Liver (tissue), 3 donors: Measurements from ENCODE around the gene SDC1.

Source experiments
- EGR1 ChIP-seq, 2 donors: IDR thresholded peaks; 2 replicates each; pipeline ENCODE4 v1.6.1; 2016 to 2018; ENCODE audit warnings: antibody characterized with exemption in 2 of 2, low read depth in 2 of 2
- GABPA ChIP-seq, 2 donors: IDR thresholded peaks in 1 of 2; conservative IDR thresholded peaks in 1 of 2; 2 replicates each; pipeline ENCODE4 v1.6.1; 2016; ENCODE audit warnings: antibody characterized with exemption in 2 of 2, mild to moderate bottlenecking in 1 of 2, moderate library complexity in 1 of 2
- JUND ChIP-seq, 2 donors: IDR thresholded peaks; 2 replicates each; pipeline ENCODE4 v1.6.1; 2016; ENCODE audit warnings: antibody characterized with exemption in 2 of 2
- RAD21 ChIP-seq, 2 donors: IDR thresholded peaks; 2 replicates each; pipeline ENCODE4 v1.6.1; 2016; ENCODE audit warnings: antibody characterized with exemption in 2 of 2, mild to moderate bottlenecking in 2 of 2
- TAF1 ChIP-seq: conservative IDR thresholded peaks from 2 replicates; pipeline ENCODE4 v1.6.1; 2016; ENCODE audit warnings: antibody characterized with exemption, mild to moderate bottlenecking
- YY1 ChIP-seq: IDR thresholded peaks from 2 replicates; pipeline ENCODE4 v1.6.1; 2016; ENCODE audit warnings: antibody characterized with exemption, mild to moderate bottlenecking
- TF ChIP-seq, protein P1 (sequence below): fragments of 150-350 bp; IDR thresholded peaks from 2 replicates; pipeline ENCODE4 v1.5.1; 2017; ENCODE audit warnings: improper control_type of control experiment, low read depth, low read length; ENCODE audit not compliant: missing input control
- TF ChIP-seq, protein P2 (sequence below): IDR thresholded peaks from 2 replicates; pipeline ENCODE4 v1.6.1; 2016; ENCODE audit warnings: antibody characterized with exemption
- TF ChIP-seq, protein P3 (sequence below): IDR thresholded peaks from 2 replicates; pipeline ENCODE4 v1.6.1; 2016; ENCODE audit warnings: antibody characterized with exemption, mild to moderate bottlenecking
- donor health status: healthy.
- donor health status: healthy.

DNA sequence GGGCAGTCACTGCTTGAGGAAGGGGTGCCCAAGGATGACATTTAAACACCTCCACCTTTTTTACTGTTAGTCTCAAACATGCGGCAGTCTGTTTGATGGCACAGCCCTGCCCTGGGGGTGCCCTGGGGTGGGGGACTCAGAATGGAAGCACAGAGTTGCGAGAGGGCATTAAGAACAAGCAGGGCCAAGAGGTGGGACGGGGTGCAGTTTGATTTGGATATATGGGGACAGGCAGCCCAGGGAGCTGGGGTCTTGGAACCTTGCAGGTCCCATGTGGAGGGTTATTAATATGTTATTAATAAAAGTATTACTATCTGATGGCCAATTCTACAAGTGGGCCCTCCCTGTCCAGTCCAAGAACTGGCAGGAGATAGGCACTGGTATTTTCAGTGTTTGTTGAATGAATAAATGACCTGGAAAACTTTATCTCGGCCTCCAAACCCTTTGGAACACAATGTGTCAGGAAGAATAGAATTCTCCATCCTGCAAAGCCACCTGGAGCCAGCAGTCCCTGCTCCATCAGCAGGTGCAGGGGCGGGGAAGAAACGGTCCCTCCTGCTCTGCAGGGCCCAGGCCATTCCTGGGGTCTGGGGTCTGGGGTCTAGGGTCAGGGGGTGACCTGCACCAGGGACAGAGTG lies 25.2 kb downstream of the SDC1 start:
- TF ChIP-seq, protein P1, sequence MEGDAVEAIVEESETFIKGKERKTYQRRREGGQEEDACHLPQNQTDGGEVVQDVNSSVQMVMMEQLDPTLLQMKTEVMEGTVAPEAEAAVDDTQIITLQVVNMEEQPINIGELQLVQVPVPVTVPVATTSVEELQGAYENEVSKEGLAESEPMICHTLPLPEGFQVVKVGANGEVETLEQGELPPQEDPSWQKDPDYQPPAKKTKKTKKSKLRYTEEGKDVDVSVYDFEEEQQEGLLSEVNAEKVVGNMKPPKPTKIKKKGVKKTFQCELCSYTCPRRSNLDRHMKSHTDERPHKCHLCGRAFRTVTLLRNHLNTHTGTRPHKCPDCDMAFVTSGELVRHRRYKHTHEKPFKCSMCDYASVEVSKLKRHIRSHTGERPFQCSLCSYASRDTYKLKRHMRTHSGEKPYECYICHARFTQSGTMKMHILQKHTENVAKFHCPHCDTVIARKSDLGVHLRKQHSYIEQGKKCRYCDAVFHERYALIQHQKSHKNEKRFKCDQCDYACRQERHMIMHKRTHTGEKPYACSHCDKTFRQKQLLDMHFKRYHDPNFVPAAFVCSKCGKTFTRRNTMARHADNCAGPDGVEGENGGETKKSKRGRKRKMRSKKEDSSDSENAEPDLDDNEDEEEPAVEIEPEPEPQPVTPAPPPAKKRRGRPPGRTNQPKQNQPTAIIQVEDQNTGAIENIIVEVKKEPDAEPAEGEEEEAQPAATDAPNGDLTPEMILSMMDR, result no peak
- TF ChIP-seq YY1 (no peak), TAF1 (no peak), RAD21 (IDR thresholded peaks at IDR 0.05) (no peak), JUND (IDR thresholded peaks at IDR 0.05) (no peak), EGR1 (IDR thresholded peaks at IDR 0.05; ENCODE audit: low read depth in 2 of 2) (no peak), GABPA (IDR thresholded peaks at IDR 0.05 in 1 of 2, conservative IDR thresholded peaks at IDR 0.05 in 1 of 2) (no peak)
- TF ChIP-seq, protein P2, sequence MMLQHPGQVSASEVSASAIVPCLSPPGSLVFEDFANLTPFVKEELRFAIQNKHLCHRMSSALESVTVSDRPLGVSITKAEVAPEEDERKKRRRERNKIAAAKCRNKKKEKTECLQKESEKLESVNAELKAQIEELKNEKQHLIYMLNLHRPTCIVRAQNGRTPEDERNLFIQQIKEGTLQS, result no peak
- TF ChIP-seq, protein P3, sequence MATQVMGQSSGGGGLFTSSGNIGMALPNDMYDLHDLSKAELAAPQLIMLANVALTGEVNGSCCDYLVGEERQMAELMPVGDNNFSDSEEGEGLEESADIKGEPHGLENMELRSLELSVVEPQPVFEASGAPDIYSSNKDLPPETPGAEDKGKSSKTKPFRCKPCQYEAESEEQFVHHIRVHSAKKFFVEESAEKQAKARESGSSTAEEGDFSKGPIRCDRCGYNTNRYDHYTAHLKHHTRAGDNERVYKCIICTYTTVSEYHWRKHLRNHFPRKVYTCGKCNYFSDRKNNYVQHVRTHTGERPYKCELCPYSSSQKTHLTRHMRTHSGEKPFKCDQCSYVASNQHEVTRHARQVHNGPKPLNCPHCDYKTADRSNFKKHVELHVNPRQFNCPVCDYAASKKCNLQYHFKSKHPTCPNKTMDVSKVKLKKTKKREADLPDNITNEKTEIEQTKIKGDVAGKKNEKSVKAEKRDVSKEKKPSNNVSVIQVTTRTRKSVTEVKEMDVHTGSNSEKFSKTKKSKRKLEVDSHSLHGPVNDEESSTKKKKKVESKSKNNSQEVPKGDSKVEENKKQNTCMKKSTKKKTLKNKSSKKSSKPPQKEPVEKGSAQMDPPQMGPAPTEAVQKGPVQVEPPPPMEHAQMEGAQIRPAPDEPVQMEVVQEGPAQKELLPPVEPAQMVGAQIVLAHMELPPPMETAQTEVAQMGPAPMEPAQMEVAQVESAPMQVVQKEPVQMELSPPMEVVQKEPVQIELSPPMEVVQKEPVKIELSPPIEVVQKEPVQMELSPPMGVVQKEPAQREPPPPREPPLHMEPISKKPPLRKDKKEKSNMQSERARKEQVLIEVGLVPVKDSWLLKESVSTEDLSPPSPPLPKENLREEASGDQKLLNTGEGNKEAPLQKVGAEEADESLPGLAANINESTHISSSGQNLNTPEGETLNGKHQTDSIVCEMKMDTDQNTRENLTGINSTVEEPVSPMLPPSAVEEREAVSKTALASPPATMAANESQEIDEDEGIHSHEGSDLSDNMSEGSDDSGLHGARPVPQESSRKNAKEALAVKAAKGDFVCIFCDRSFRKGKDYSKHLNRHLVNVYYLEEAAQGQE, result no peak
